Measurements from ENCODE around the gene BHMT2. TPM values are rescaled to one million over a fixed set of nuclear protein-coding genes. Genes with fewer than 3 reads are reported as not detected.

The BHMT2 gene
- polyA plus RNA-seq, 3 donors, result not detected

DNA sequence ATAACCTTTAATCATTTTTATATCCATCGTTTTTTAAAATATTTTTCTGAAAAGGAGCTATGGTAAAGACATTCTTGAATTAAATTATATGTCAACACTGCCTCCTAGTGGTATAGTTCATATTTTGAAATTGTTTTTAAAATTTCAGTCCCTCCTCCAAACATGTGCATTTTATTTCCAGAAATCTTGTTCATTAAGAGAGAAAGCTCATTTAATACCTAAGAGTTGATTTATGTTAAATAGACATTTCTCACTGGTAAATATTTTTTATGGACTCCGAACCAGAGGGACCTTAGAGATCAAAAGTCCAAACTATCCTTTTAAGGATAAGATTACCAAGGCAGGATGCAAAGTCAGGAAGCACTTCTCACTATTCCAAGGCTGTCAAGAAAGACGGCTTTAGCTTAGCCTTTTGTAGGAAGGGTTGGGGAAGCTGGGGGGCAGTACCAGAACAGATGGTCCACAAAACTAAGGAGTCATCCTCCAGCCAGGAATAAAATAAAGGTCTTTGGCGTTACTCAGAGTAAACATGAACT is 63.6 kb downstream of the BHMT2 start:
- H2AFZ ChIP-seq (ENCODE audit: insufficient read depth, low read depth, low read length, poor library complexity, severe bottlenecking), result no peak overlapping the region
- H3K4me1 ChIP-seq (ENCODE audit: control insufficient read depth in 1 of 2, insufficient read depth in 2 of 2, low read length in 2 of 2), result peaks cover 3 to 10% of the 10 kb centered on the region in 2 donors
- intact Hi-C loops (cut with micrococcal nuclease), result loop anchor here (5.0 kb wide), 2 partner anchors 106 to 111 kb away; no protein-coding TSS in a partner anchor
- peak overlapping the region in 1 of 7 donors; percentile 19 for H3K27ac Mint-ChIP-seq
- H3K27me3 ChIP-seq (ENCODE audit: control insufficient read depth in 2 of 2, insufficient read depth in 2 of 2, low read length in 2 of 2), result no peaks in the 10 kb centered on the region
- H4K20me1 ChIP-seq (ENCODE audit: insufficient read depth, low read length), result no peaks in the 10 kb centered on the region
- peak in 1 of 3 donors; percentile 43 for DNase-seq
- peaks cover 11% of the 10 kb centered on the region for H3K4me1 Mint-ChIP-seq
- no peak overlapping the region for H3K4me3 Mint-ChIP-seq
- peak overlapping the region; percentile 11 for H3K4me2 ChIP-seq (replicated peaks; ENCODE audit: extremely low read depth, low read length, poor library complexity, severe bottlenecking)
- whole genome bisulfite sequencing (ENCODE audit: insufficient coverage), result 0% methylated on average over 1 of the region's 4 CpGs
- TF ChIP-seq, protein P1, sequence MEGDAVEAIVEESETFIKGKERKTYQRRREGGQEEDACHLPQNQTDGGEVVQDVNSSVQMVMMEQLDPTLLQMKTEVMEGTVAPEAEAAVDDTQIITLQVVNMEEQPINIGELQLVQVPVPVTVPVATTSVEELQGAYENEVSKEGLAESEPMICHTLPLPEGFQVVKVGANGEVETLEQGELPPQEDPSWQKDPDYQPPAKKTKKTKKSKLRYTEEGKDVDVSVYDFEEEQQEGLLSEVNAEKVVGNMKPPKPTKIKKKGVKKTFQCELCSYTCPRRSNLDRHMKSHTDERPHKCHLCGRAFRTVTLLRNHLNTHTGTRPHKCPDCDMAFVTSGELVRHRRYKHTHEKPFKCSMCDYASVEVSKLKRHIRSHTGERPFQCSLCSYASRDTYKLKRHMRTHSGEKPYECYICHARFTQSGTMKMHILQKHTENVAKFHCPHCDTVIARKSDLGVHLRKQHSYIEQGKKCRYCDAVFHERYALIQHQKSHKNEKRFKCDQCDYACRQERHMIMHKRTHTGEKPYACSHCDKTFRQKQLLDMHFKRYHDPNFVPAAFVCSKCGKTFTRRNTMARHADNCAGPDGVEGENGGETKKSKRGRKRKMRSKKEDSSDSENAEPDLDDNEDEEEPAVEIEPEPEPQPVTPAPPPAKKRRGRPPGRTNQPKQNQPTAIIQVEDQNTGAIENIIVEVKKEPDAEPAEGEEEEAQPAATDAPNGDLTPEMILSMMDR (IDR thresholded peaks at IDR 0.05), result peak; percentile 82
- no peaks in the 10 kb centered on the region for H3K36me3 Mint-ChIP-seq
- no peaks in the 10 kb centered on the region for H3K9me3 Mint-ChIP-seq
- no peaks in the 10 kb centered on the region for H3K79me2 ChIP-seq (ENCODE audit: insufficient read depth, low read length)
- H3K36me3 ChIP-seq (replicated peaks in 1 of 2; ENCODE audit: control insufficient read depth in 1 of 2, insufficient read depth in 2 of 2, low read length in 2 of 2), result no peaks in the 10 kb centered on the region
- no peaks in the 10 kb centered on the region for H3K9me3 ChIP-seq (replicated peaks in 1 of 2; ENCODE audit: control insufficient read depth in 1 of 2, insufficient read depth in 1 of 2, low read length in 2 of 2)
- peaks cover 2 to 8% (median 2%) of the 10 kb centered on the region in 3 donors for H3K27me3 Mint-ChIP-seq (ENCODE audit: low read depth in 3 of 3)
- no peak overlapping the region for H3K4me3 ChIP-seq (replicated peaks in 1 of 3; ENCODE audit: low read depth in 2 of 3, low read length in 3 of 3)
- no peak overlapping the region for H3K27ac ChIP-seq (ENCODE audit: low read depth in 1 of 2, low read length in 2 of 2)
- no peak overlapping the region for H3K9ac ChIP-seq (ENCODE audit: insufficient read depth, low read length, poor library complexity, severe bottlenecking)

DNA sequence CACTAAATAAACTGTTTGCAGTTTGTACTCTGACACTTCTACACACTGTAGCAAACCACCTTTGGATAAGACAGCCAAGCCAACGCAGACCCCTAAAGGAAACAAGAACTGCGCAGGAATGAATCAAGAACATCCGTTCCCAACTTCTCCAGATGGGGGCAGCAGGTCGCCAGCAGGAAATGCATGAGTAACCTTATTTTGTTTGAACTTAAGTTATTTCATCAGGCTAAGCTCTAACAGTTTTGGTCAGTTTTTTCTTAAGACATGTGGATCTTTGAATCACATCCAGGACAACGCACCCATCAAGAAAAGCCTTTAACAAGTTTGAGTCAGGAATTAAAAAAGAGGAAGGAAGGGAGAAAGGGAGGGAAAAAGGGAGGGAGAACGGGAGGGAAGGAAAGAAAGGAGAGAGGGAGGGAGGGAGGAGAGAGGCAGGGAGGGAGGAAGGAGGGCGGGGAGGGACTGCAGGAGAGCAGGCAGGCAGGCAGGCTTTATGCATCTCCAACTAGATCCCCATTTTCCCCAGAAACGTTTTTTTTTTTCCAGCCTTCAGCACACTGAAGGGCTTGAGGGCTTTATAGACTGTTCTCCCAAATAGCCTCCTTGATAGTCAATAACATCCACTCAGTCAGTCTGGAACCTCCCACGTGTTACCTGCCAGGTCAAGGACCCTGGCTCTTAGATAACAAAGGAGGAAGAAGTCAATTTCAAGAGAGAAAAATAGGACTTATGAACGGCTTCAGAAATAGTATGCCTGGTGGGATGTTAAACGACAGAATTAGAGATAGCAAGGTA is 64.3 kb downstream of the BHMT2 start:
- no peak overlapping the region for H3K4me3 ChIP-seq (replicated peaks in 1 of 3; ENCODE audit: low read depth in 2 of 3, low read length in 3 of 3)
- no peaks in the 10 kb centered on the region for H3K9me3 Mint-ChIP-seq
- H2AFZ ChIP-seq (ENCODE audit: insufficient read depth, low read depth, low read length, poor library complexity, severe bottlenecking), result no peak overlapping the region
- no peaks in the 10 kb centered on the region for H4K20me1 ChIP-seq (ENCODE audit: insufficient read depth, low read length)
- DNase-seq, result peak; percentile 40 to 65 (median 47)
- H3K9me3 ChIP-seq (replicated peaks in 1 of 2; ENCODE audit: control insufficient read depth in 1 of 2, insufficient read depth in 1 of 2, low read length in 2 of 2), result no peaks in the 10 kb centered on the region
- no peaks in the 10 kb centered on the region for H3K27me3 ChIP-seq (ENCODE audit: control insufficient read depth in 2 of 2, insufficient read depth in 2 of 2, low read length in 2 of 2)
- 8% methylated on average over 2 of the region's 11 CpGs for WGBS (ENCODE audit: insufficient coverage)
- H3K4me1 ChIP-seq (ENCODE audit: control insufficient read depth in 1 of 2, insufficient read depth in 2 of 2, low read length in 2 of 2), result peaks cover 3 to 10% of the 10 kb centered on the region in 2 donors
- peaks cover 11% of the 10 kb centered on the region for H3K4me1 Mint-ChIP-seq
- no peaks in the 10 kb centered on the region for H3K36me3 ChIP-seq (replicated peaks in 1 of 2; ENCODE audit: control insufficient read depth in 1 of 2, insufficient read depth in 2 of 2, low read length in 2 of 2)
- peak overlapping the region in 1 of 2 donors; percentile 67 for H3K4me3 Mint-ChIP-seq
- peak overlapping the region; percentile 11 for H3K4me2 ChIP-seq (replicated peaks; ENCODE audit: extremely low read depth, low read length, poor library complexity, severe bottlenecking)
- H3K27ac ChIP-seq (ENCODE audit: low read depth in 1 of 2, low read length in 2 of 2), result no peak overlapping the region
- TF ChIP-seq, protein P1 (IDR thresholded peaks at IDR 0.05), result peak; percentile 71
- peaks cover 2 to 8% (median 2%) of the 10 kb centered on the region in 3 donors for H3K27me3 Mint-ChIP-seq (ENCODE audit: low read depth in 3 of 3)
- no peaks in the 10 kb centered on the region for H3K36me3 Mint-ChIP-seq
- intact Hi-C loops (cut with micrococcal nuclease), result loop anchor here (5.0 kb wide), 2 partner anchors 107 to 112 kb away; no protein-coding TSS in a partner anchor
- no peak overlapping the region for H3K9ac ChIP-seq (ENCODE audit: insufficient read depth, low read length, poor library complexity, severe bottlenecking)
- peak overlapping the region in 2 of 7 donors; percentile 17 to 19 for H3K27ac Mint-ChIP-seq
- H3K79me2 ChIP-seq (ENCODE audit: insufficient read depth, low read length), result no peaks in the 10 kb centered on the region
